DMS79 treated with DMSO at 0.1 percent for 48 hours (cell line): ENCODE results near the gene TMOD1.

Experiments
- DNase-seq: peaks from one replicate; lab custom pipeline; 2025; lab: John Stamatoyannopoulos, UW

The TMOD1 gene

GRCh38 chr9:97638666-97639065 lies 137.2 kb downstream of the TMOD1 start:
- DNase-seq: no peak

GRCh38 chr9:97640325-97640724 lies 138.9 kb downstream of the TMOD1 start:
- no peak for DNase-seq

- no peak for DNase-seq
Observed at GRCh38 chr9:97645720-97646119, 144.3 kb downstream of the TMOD1 start.

GRCh38 chr9:97647996-97648395 lies 146.5 kb downstream of the TMOD1 start:
- DNase-seq: no peak
